NCI-H2171 (cell line): Measurements from ENCODE around the gene ZNF516.

Source experiments
- DNase-seq: peaks from one replicate; lab custom pipeline; 2025; lab: John Stamatoyannopoulos, UW

Gene ZNF516

GRCh38 chr18:76468345-76469304 lies 26.4 kb downstream of the ZNF516 start:
- no peak for DNase-seq

GRCh38 chr18:76467371-76468190 lies 27.5 kb downstream of the ZNF516 start:
- no peak for DNase-seq

- no peak for DNase-seq
These were observed 28.5 kb downstream of the ZNF516 start for GRCh38 chr18:76466410-76466991.

GRCh38 chr18:76465630-76466409 lies 29.2 kb downstream of the ZNF516 start:
- DNase-seq: no peak

- no peak for DNase-seq
These were observed 30.5 kb downstream of the ZNF516 start for GRCh38 chr18:76464281-76465259.

GRCh38 chr18:76463872-76464271 lies 31.2 kb downstream of the ZNF516 start:
- DNase-seq: no peak

GRCh38 chr18:76463358-76463757 lies 31.7 kb downstream of the ZNF516 start:
- no peak for DNase-seq

GRCh38 chr18:76462326-76462694 lies 32.7 kb downstream of the ZNF516 start:
- DNase-seq: no peak

- DNase-seq: no peak
These were observed 33.2 kb downstream of the ZNF516 start for GRCh38 chr18:76461692-76462325.

- DNase-seq: no peak
These were observed 33.9 kb downstream of the ZNF516 start for GRCh38 chr18:76461148-76461547.

- no peak for DNase-seq
These were observed 34.6 kb downstream of the ZNF516 start for GRCh38 chr18:76460482-76460881.

- no peak for DNase-seq
These were observed 35.2 kb downstream of the ZNF516 start for GRCh38 chr18:76459687-76460350.

GRCh38 chr18:76459312-76459686 lies 35.7 kb downstream of the ZNF516 start:
- DNase-seq: no peak

GRCh38 chr18:76458522-76459311 lies 36.3 kb downstream of the ZNF516 start:
- no peak for DNase-seq

- no peak for DNase-seq
These were observed 37.1 kb downstream of the ZNF516 start for GRCh38 chr18:76457957-76458356.

- no peak for DNase-seq
These were observed 37.6 kb downstream of the ZNF516 start for GRCh38 chr18:76457475-76457874.

- no peak for DNase-seq
These were observed 38.2 kb downstream of the ZNF516 start for GRCh38 chr18:76456823-76457222.

GRCh38 chr18:76456018-76456750 lies 38.9 kb downstream of the ZNF516 start:
- no peak for DNase-seq
